Gastrocnemius medialis (tissue), 4 donors: ENCODE measurements around the gene SDR9C7.

Source experiments
- CTCF ChIP-seq, 5 experiments: fragments of 450-650 bp in 3 of 5; fragments of 200-600 bp in 2 of 5; sonication (generic) in 2 of 5; IDR thresholded peaks in 4 of 5; conservative IDR thresholded peaks in 1 of 5; 1 replicate in 4 of 5; 2 replicates in 1 of 5; pipeline ENCODE4 v1.5.1; 2016 to 2019; ENCODE audit warnings: antibody characterized with exemption in 5 of 5, mild to moderate bottlenecking in 3 of 5, moderate library complexity in 3 of 5
- POLR2A ChIP-seq, 2 donors: fragments of 450-650 bp; IDR thresholded peaks; one replicate each; pipeline ENCODE4 v1.6.1; 2017; ENCODE audit warnings: antibody characterized with exemption in 2 of 2, mild to moderate bottlenecking in 2 of 2, moderate library complexity in 2 of 2

GRCh38 chr12:56896082-56896481 is 38.1 kb downstream of the SDR9C7 start:
- TF ChIP-seq CTCF (IDR thresholded peaks at IDR 0.05 in 4 of 5, conservative IDR thresholded peaks at IDR 0.05 in 1 of 5), result no peak
- TF ChIP-seq POLR2A (IDR thresholded peaks at IDR 0.05), result no peak
